DLD1 (cell line): ENCODE results near the gene PHAX.
"Not testable (repeated sequence)": the region's sequence is repeated elsewhere in the genome, so short reads cannot be mapped to it uniquely, and the experiment has no call there.

Source experiments
- in situ Hi-C: cut with HindIII; loops from 2 replicates; pipeline ENCODE4 v1.10.0; 2017; ENCODE audit warnings: low sequenced_read_pairs

Gene PHAX

GRCh38 chr5:126651013-126651577 is 50.3 kb downstream of the PHAX start:
- in situ Hi-C loops = no loop called here

- in situ Hi-C loops = no loop called here
Measured at GRCh38 chr5:126656401-126657007, 55.8 kb downstream of the PHAX start.

- in situ Hi-C loops = no loop called here
Measured at GRCh38 chr5:126658561-126658960, 57.8 kb downstream of the PHAX start.

DNA sequence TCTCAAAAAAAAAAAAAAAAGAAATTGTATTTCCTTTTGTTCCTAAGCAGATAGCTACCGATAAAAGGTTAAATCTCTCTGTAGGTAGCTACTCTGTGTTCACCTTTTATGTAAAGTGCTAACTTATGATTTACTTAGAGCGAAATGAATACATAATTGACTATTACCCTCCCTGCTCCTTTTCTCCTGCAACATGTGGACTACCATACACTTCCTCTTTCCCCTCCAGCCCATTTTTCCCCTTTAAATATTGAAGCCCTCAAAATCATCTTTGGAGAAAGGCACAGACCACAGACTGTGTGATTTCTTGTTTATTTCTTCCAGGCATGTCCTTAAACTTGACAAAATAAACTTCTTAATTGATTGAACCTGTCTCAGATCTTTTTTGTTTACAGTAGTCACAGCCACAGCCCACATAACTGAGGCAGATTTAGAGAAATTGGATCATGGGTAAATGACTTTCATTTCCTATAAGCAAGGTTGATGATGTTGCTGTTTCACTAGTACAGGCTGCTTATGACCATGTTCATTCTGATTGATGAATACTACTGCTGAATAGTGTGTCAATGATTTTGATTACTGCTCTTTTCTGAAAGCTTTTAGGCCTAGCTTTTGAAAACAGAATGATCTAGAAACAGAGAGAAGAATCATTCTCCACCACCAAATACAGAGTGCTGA is 59.2 kb downstream of the PHAX start:
- in situ Hi-C loops = no loop called here

GRCh38 chr5:126664586-126664985 is 63.8 kb downstream of the PHAX start:
- in situ Hi-C loops = no loop called here

- in situ Hi-C loops = not testable (repeated sequence)
Measured at GRCh38 chr5:126670109-126670508, 69.4 kb downstream of the PHAX start.

DNA sequence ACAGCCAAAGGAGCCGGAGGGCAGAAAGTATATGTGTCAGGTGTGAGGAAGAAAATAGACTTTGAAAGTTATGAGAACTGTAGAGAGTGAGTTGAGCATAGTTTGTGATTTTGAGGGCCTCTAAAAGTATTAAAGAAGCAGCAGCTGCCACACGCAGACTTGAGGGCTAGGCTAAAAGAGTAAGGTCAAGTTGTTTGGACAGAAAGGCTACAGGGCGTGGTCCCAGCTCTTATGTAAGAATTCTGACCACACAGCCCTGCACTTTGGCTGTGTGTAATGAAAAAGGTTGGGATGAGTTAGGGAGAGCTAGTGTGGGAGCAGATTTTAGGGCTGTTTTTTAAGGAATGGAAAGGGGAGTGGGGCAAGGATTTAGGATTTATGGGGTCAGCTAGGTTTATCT is 70.9 kb downstream of the PHAX start:
- in situ Hi-C loops = not testable (repeated sequence)

DNA sequence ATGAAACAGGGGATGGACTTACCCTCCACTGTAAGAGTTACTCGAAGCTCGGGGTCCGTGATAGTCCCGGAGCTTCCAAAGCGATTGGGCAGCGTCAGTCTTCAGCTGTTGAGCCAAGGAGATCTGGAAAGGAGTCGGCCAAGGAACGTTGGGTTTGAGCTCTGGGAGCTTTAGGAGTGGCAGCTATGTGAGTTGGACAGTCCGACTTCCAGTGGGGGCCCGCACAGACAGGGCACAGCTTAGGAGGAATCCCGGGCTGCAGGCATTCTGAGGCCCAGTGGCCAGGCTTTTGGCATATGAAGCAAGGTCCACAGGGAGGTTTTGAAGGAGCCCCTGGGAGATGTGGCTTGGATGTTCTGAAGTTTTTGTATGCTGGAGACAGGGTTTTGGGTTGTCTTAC is 72.7 kb downstream of the PHAX start:
- in situ Hi-C loops = no loop called here

GRCh38 chr5:126674145-126674544 is 73.4 kb downstream of the PHAX start:
- in situ Hi-C loops = no loop called here

GRCh38 chr5:126675338-126675737 is 74.6 kb downstream of the PHAX start:
- in situ Hi-C loops = no loop called here

GRCh38 chr5:126676195-126676624 is 75.5 kb downstream of the PHAX start:
- in situ Hi-C loops = no loop called here
